Measurements from ENCODE around the gene ANKH.
"Not testable (repeated sequence)": the region's sequence is repeated elsewhere in the genome, so short reads cannot be mapped to it uniquely, and the experiment has no call there.

Gene ANKH

GRCh38 chr5:14879937-14880589 is 8.5 kb upstream of the ANKH start:
- H3K4me2 ChIP-seq (ENCODE audit: low read length), result no peak overlapping the region
- H2BK5ac ChIP-seq (ENCODE audit: low read depth, low read length, poor library complexity), result no peak overlapping the region
- H3K18ac ChIP-seq (ENCODE audit: low read length), result no peak overlapping the region
- no CpG with 5 or more reads among the region's 6 CpGs for WGBS (ENCODE audit: extremely low coverage, insufficient coverage, insufficient read length)
- no peak overlapping the region for H3K4ac ChIP-seq (ENCODE audit: low read depth, low read length)
- no peak overlapping the region for H3K4me3 ChIP-seq (ENCODE audit: low read depth, low read length)
- H2AFZ ChIP-seq (ENCODE audit: insufficient read depth, low read length, poor library complexity), result no peak overlapping the region
- H3K36me3 ChIP-seq (ENCODE audit: control insufficient read depth in 1 of 2, insufficient read depth in 2 of 2, low read length in 2 of 2), result no peaks in the 10 kb centered on the region
- no peaks in the 10 kb centered on the region for H3K79me2 ChIP-seq (ENCODE audit: control insufficient read depth, insufficient read depth, low read length, poor library complexity)
- peaks cover 5 to 9% of the 10 kb centered on the region in 2 experiments for H3K4me1 ChIP-seq (ENCODE audit: control insufficient read depth in 1 of 2, insufficient read depth in 2 of 2, low read length in 2 of 2)
- H3K23ac ChIP-seq (ENCODE audit: low read length), result no peak overlapping the region
- H2AK5ac ChIP-seq (ENCODE audit: low read length), result no peak overlapping the region
- no peak overlapping the region for H4K12ac ChIP-seq (ENCODE audit: low read depth, low read length)
- H2BK120ac ChIP-seq (ENCODE audit: insufficient read depth, low read length, poor library complexity), result no peak overlapping the region
- H4K8ac ChIP-seq (ENCODE audit: low read depth, low read length), result no peak overlapping the region
- H2BK12ac ChIP-seq (ENCODE audit: low read length), result no peak overlapping the region
- no peak for DNase-seq
- no peaks in the 10 kb centered on the region for H3K79me1 ChIP-seq (ENCODE audit: low read length)
- H4K91ac ChIP-seq (ENCODE audit: low read depth, low read length), result no peak overlapping the region
- peaks cover 2% of the 10 kb centered on the region for H3K9me3 ChIP-seq (ENCODE audit: insufficient read depth, low read depth, low read length)
- H3K27me3 ChIP-seq (ENCODE audit: insufficient read depth, low read length), result no peaks in the 10 kb centered on the region
- no peak overlapping the region for H3K27ac ChIP-seq (ENCODE audit: low read depth, low read length)
- no peak overlapping the region for H3K14ac ChIP-seq (ENCODE audit: low read length)
- no peak overlapping the region for H3K9ac ChIP-seq (ENCODE audit: low read length)

DNA sequence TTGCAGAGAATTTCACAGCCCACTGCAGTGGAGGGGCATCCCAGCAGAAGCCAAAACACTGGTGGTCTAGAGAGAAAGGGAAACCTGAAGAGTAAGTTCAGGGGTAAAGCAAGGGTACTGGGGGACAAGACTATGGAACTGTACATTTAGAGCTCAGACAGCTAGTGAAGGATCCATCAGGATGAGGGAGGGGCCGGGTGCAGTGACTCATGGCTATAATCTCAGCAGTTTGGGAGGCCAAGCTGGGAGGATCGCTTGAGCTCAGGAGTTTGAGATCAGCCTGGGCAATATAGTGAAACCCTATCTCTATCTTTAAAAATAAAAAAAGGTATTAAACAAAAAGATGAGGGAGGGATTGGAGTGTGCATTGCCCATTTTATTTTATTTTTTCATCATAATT is 7.8 kb upstream of the ANKH start:
- Histone ChIP-seq H3K23ac (ENCODE audit: low read length) (no peak overlapping the region), H4K91ac (ENCODE audit: low read depth, low read length) (no peak overlapping the region), H3K36me3 (ENCODE audit: control insufficient read depth in 1 of 2, insufficient read depth in 2 of 2, low read length in 2 of 2) (no peaks in the 10 kb centered on the region), H2BK120ac (ENCODE audit: insufficient read depth, low read length, poor library complexity) (no peak overlapping the region), H2AK5ac (ENCODE audit: low read length) (no peak overlapping the region), H3K9me3 (ENCODE audit: insufficient read depth, low read depth, low read length) (peaks cover 2% of the 10 kb centered on the region), H3K27ac (ENCODE audit: low read depth, low read length) (no peak overlapping the region), H3K79me2 (ENCODE audit: control insufficient read depth, insufficient read depth, low read length, poor library complexity) (no peaks in the 10 kb centered on the region), H3K4me3 (ENCODE audit: low read depth, low read length) (no peak overlapping the region), H3K27me3 (ENCODE audit: insufficient read depth, low read length) (no peaks in the 10 kb centered on the region), H3K79me1 (ENCODE audit: low read length) (no peaks in the 10 kb centered on the region), H3K4me1 (ENCODE audit: control insufficient read depth in 1 of 2, insufficient read depth in 2 of 2, low read length in 2 of 2) (peaks cover 5 to 9% of the 10 kb centered on the region in 2 experiments), H3K14ac (ENCODE audit: low read length) (no peak overlapping the region), H4K8ac (ENCODE audit: low read depth, low read length) (no peak overlapping the region), H3K4ac (ENCODE audit: low read depth, low read length) (no peak overlapping the region), H2BK12ac (ENCODE audit: low read length) (peak overlapping the region; percentile 30), H3K18ac (ENCODE audit: low read length) (no peak overlapping the region), H3K9ac (ENCODE audit: low read length) (no peak overlapping the region), H2AFZ (ENCODE audit: insufficient read depth, low read length, poor library complexity) (no peak overlapping the region), H3K4me2 (ENCODE audit: low read length) (no peak overlapping the region), H2BK5ac (ENCODE audit: low read depth, low read length, poor library complexity) (no peak overlapping the region), H4K12ac (ENCODE audit: low read depth, low read length) (no peak overlapping the region)
- no CpG with 5 or more reads among the region's 2 CpGs for WGBS (ENCODE audit: extremely low coverage, insufficient coverage, insufficient read length)
- no peak for DNase-seq

- H3K23ac ChIP-seq (ENCODE audit: low read length); H3K27me3 ChIP-seq (ENCODE audit: insufficient read depth, low read length); H2BK120ac ChIP-seq (ENCODE audit: insufficient read depth, low read length, poor library complexity); DNase-seq; H3K36me3 ChIP-seq (ENCODE audit: control insufficient read depth in 1 of 2, insufficient read depth in 2 of 2, low read length in 2 of 2); H3K4ac ChIP-seq (ENCODE audit: low read depth, low read length); H3K14ac ChIP-seq (ENCODE audit: low read length); H3K4me3 ChIP-seq (ENCODE audit: low read depth, low read length); H2AK5ac ChIP-seq (ENCODE audit: low read length); H3K79me2 ChIP-seq (ENCODE audit: control insufficient read depth, insufficient read depth, low read length, poor library complexity); H3K27ac ChIP-seq (ENCODE audit: low read depth, low read length); H3K4me1 ChIP-seq (ENCODE audit: control insufficient read depth in 1 of 2, insufficient read depth in 2 of 2, low read length in 2 of 2); H3K4me2 ChIP-seq (ENCODE audit: low read length); H3K18ac ChIP-seq (ENCODE audit: low read length); H2AFZ ChIP-seq (ENCODE audit: insufficient read depth, low read length, poor library complexity); H4K91ac ChIP-seq (ENCODE audit: low read depth, low read length); H4K8ac ChIP-seq (ENCODE audit: low read depth, low read length); H2BK5ac ChIP-seq (ENCODE audit: low read depth, low read length, poor library complexity); H4K12ac ChIP-seq (ENCODE audit: low read depth, low read length); H3K9me3 ChIP-seq (ENCODE audit: insufficient read depth, low read depth, low read length); H3K79me1 ChIP-seq (ENCODE audit: low read length); H3K9ac ChIP-seq (ENCODE audit: low read length); H2BK12ac ChIP-seq (ENCODE audit: low read length): not testable (repeated sequence)
- no CpG with 5 or more reads among the region's 9 CpGs for WGBS (ENCODE audit: extremely low coverage, insufficient coverage, insufficient read length)
Observed at GRCh38 chr5:14878192-14878591, 6.6 kb upstream of the ANKH start.

- H4K8ac ChIP-seq (ENCODE audit: low read depth, low read length), result no peak overlapping the region
- H3K9ac ChIP-seq (ENCODE audit: low read length), result no peak overlapping the region
- H3K79me1 ChIP-seq (ENCODE audit: low read length), result peaks cover 9% of the 10 kb centered on the region
- no peak overlapping the region for H4K12ac ChIP-seq (ENCODE audit: low read depth, low read length)
- no peak overlapping the region for H2BK12ac ChIP-seq (ENCODE audit: low read length)
- H3K36me3 ChIP-seq (ENCODE audit: control insufficient read depth in 1 of 2, insufficient read depth in 2 of 2, low read length in 2 of 2), result no peaks in the 10 kb centered on the region
- no peak overlapping the region for H2BK120ac ChIP-seq (ENCODE audit: insufficient read depth, low read length, poor library complexity)
- no peak for DNase-seq
- no peak overlapping the region for H3K14ac ChIP-seq (ENCODE audit: low read length)
- H3K4me1 ChIP-seq (ENCODE audit: control insufficient read depth in 1 of 2, insufficient read depth in 2 of 2, low read length in 2 of 2), result peaks cover 3 to 4% of the 10 kb centered on the region in 2 experiments
- H2AFZ ChIP-seq (ENCODE audit: insufficient read depth, low read length, poor library complexity), result no peak overlapping the region
- no peak overlapping the region for H3K4me3 ChIP-seq (ENCODE audit: low read depth, low read length)
- H3K18ac ChIP-seq (ENCODE audit: low read length), result no peak overlapping the region
- H3K23ac ChIP-seq (ENCODE audit: low read length), result no peak overlapping the region
- no CpG with 5 or more reads among the region's 5 CpGs for WGBS (ENCODE audit: extremely low coverage, insufficient coverage, insufficient read length)
- no peak overlapping the region for H3K27ac ChIP-seq (ENCODE audit: low read depth, low read length)
- H2AK5ac ChIP-seq (ENCODE audit: low read length), result no peak overlapping the region
- H2BK5ac ChIP-seq (ENCODE audit: low read depth, low read length, poor library complexity), result no peak overlapping the region
- H3K9me3 ChIP-seq (ENCODE audit: insufficient read depth, low read depth, low read length), result no peaks in the 10 kb centered on the region
- H3K27me3 ChIP-seq (ENCODE audit: insufficient read depth, low read length), result no peaks in the 10 kb centered on the region
- no peak overlapping the region for H4K91ac ChIP-seq (ENCODE audit: low read depth, low read length)
- H3K4me2 ChIP-seq (ENCODE audit: low read length), result no peak overlapping the region
- H3K4ac ChIP-seq (ENCODE audit: low read depth, low read length), result no peak overlapping the region
- H3K79me2 ChIP-seq (ENCODE audit: control insufficient read depth, insufficient read depth, low read length, poor library complexity), result peaks cover 6% of the 10 kb centered on the region
Observed at GRCh38 chr5:14876095-14876494, 4.5 kb upstream of the ANKH start.
